Measurements from ENCODE around the gene MAST1.

MAST1 gene

DNA sequence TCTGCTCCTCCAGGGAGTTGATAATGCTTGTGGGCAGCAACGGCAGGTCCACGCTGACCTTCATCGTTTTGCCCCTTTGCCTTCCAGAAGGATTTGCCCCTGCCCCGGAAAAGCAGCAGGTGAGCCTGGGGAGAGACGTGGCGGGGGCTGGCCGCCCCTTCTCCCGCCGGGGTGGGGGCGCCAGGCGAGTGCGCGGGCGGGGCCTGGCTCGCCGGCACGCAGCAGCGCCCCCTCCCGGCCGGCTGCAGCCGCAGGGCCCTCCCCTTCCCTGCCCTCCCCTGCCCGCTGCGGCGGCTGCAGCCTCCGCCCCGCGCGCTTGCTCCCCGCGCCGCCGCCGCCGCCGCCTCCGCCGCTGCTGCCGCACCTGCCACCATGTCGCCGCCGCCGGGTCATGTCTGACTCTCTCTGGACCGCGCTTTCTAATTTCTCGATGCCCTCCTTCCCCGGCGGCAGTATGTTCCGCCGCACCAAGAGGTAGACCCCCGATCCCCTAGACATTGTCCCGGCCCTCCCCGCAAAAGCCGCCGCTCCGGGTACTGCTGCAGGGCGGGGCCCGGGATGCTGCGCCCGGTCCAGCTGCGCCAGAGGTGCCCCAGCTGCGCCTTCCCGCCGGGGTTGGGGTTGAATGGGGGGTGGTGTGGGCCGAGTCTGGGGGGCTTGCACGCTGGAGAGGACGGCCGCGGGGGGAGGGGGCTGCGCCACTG is at the start of gene MAST1:
TSS of gene MAST1 (plus strand) at position 334 of the 704 bp plus-strand sequence. CDS start at position 392, 58 bp downstream.
- DNase-seq (ENCODE audit: low spot score) (no peak), ATAC-seq (ENCODE audit: low read depth) (peak; percentile 28; the same call in 1 of the 3 replicates)
- Histone ChIP-seq H3K4me3 (ENCODE audit: severe bottlenecking) (peak within 1 kb of the TSS; percentile 26), H3K27me3 (ENCODE audit: insufficient read depth, poor library complexity, severe bottlenecking) (peaks cover 65% of the 10 kb centered on the region), H3K4me1 (ENCODE audit: insufficient read depth, poor library complexity, severe bottlenecking) (peaks cover under 1% of the 10 kb centered on the region), H3K36me3 (ENCODE audit: low read depth) (no peaks in the 10 kb centered on the region), H3K27ac (ENCODE audit: poor library complexity, severe bottlenecking) (no peak within 1 kb of the TSS), H3K9me3 (ENCODE audit: severe bottlenecking) (no peaks in the 10 kb centered on the region)
- TF ChIP-seq, protein P1, sequence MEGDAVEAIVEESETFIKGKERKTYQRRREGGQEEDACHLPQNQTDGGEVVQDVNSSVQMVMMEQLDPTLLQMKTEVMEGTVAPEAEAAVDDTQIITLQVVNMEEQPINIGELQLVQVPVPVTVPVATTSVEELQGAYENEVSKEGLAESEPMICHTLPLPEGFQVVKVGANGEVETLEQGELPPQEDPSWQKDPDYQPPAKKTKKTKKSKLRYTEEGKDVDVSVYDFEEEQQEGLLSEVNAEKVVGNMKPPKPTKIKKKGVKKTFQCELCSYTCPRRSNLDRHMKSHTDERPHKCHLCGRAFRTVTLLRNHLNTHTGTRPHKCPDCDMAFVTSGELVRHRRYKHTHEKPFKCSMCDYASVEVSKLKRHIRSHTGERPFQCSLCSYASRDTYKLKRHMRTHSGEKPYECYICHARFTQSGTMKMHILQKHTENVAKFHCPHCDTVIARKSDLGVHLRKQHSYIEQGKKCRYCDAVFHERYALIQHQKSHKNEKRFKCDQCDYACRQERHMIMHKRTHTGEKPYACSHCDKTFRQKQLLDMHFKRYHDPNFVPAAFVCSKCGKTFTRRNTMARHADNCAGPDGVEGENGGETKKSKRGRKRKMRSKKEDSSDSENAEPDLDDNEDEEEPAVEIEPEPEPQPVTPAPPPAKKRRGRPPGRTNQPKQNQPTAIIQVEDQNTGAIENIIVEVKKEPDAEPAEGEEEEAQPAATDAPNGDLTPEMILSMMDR (IDR thresholded peaks at IDR 0.05; ENCODE audit: poor library complexity, severe bottlenecking) = peak; percentile 74

DNA sequence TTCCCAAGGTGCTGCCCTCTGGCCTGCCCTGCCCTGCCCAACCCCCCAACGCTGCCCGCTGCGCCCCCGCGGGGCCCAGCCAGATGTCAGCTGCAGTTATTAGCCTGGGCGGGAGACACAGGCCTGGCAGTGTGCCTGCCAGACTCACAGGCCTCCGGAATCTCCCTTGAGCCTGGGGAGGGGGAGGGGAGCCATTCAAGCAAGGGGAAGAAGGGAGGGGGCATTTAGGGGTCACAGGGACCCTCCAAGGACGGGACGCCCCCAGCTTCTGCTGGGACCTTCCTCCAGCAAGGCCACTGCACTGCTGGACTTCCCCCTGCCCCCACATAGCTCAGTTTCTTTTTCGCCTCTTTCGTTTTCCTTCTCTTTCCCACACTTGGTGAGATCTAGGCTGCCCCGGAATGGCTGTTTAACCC is 49.6 kb upstream of the MAST1 start:
- peak overlapping the region; percentile 81 for H3K4me3 ChIP-seq (ENCODE audit: severe bottlenecking)
- TF ChIP-seq, protein P1 (IDR thresholded peaks at IDR 0.05; ENCODE audit: poor library complexity, severe bottlenecking) = no peak
- H3K27ac ChIP-seq (ENCODE audit: poor library complexity, severe bottlenecking) = peak overlapping the region; percentile 99
- H3K36me3 ChIP-seq (ENCODE audit: low read depth) = peaks cover 16% of the 10 kb centered on the region
- ATAC-seq (ENCODE audit: low read depth) = no peak
- DNase-seq (ENCODE audit: low spot score) = peak; percentile 83
- peaks cover 53% of the 10 kb centered on the region for H3K4me1 ChIP-seq (ENCODE audit: insufficient read depth, poor library complexity, severe bottlenecking)
- no peaks in the 10 kb centered on the region for H3K27me3 ChIP-seq (ENCODE audit: insufficient read depth, poor library complexity, severe bottlenecking)
- no peaks in the 10 kb centered on the region for H3K9me3 ChIP-seq (ENCODE audit: severe bottlenecking)

DNA sequence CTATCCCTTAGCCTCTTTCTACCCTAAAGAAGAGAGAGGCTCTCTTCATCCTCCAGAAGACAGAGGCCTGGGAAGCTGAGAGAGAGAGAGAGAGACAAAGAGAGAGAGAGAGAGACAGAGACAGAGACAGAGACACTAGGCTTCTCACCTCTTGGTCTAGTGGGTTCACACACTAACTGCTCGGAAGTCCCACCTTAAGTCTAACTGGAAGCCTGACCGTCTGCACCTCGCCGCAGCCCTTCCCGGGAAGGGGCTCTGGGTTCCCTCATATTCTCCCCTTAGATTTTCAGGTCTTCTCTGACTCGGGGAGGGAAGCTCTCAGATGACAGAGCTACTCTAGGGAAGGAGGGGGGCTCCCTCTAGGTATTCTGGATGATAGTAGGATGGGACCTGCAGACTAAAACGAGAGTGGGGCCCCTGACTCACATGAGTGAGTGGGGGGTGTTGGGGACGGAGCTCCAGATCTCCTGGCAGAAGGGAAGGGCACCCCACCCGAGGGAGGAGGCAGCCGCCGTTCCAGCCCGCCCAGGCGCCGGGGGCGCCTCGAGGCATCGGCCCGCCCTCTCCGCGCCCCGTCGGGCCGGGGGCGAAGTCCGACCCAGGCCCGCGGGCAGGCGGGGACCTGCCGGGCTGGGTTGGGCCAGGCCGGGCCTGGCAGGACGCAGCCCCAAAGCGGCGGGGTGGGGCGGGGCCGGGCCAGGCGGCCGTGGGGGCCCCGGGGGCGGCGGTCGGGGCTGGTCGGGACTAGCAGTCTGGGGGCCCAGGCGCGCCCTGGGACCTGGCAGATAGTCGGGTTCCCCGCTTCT is 49.0 kb upstream of the MAST1 start:
- Histone ChIP-seq H3K27me3 (ENCODE audit: insufficient read depth, poor library complexity, severe bottlenecking) (no peaks in the 10 kb centered on the region), H3K27ac (ENCODE audit: poor library complexity, severe bottlenecking) (peak overlapping the region; percentile 99), H3K4me1 (ENCODE audit: insufficient read depth, poor library complexity, severe bottlenecking) (peaks cover 53% of the 10 kb centered on the region), H3K4me3 (ENCODE audit: severe bottlenecking) (peak overlapping the region; percentile 81), H3K36me3 (ENCODE audit: low read depth) (peaks cover 16% of the 10 kb centered on the region), H3K9me3 (ENCODE audit: severe bottlenecking) (no peaks in the 10 kb centered on the region)
- TF ChIP-seq, protein P1 (IDR thresholded peaks at IDR 0.05; ENCODE audit: poor library complexity, severe bottlenecking) = no peak
- no peak; the same call in 2 of the 3 replicates for ATAC-seq (ENCODE audit: low read depth)
- no peak for DNase-seq (ENCODE audit: low spot score)

DNA sequence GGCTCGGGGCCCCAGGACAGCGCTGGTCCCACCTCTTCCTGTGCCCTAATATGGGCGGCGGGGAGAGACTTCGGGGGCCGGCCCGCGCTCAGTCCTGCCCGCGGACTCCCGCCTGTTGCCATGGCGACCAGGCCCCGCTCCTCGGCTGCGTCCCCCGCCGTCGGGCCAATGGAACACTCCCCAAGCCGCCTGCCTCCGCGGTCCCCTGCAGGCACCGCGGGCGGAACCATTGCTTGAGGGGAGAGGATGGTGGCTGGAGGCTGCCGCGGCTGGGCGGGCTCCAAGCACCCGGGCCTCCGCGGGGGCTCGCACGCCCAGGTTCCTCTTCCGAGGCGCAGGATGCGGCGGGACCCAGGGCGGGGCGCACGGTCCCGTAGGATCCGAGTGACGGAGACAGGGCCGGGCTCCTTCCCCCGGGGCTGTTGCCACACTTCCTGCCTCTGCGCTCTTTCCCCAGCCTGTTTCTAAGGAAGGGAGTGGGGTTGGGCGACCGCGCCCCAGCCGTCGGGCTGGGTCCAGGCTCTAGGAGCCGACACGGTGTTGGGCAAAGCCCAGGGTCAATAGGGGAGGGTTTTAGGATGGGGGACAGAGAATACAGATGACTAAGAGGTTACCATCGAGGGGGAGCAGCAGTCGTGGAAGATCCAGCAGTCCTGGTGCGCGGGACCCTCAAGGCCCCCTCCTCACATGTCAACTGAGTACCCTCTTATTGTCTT is 48.3 kb upstream of the MAST1 start:
- H3K27ac ChIP-seq (ENCODE audit: poor library complexity, severe bottlenecking) = peak overlapping the region; percentile 99
- ATAC-seq (ENCODE audit: low read depth) = peak; percentile 52
- peaks cover 16% of the 10 kb centered on the region for H3K36me3 ChIP-seq (ENCODE audit: low read depth)
- H3K9me3 ChIP-seq (ENCODE audit: severe bottlenecking) = no peaks in the 10 kb centered on the region
- TF ChIP-seq, protein P1 (IDR thresholded peaks at IDR 0.05; ENCODE audit: poor library complexity, severe bottlenecking) = no peak
- DNase-seq (ENCODE audit: low spot score) = peak; percentile 97
- H3K4me1 ChIP-seq (ENCODE audit: insufficient read depth, poor library complexity, severe bottlenecking) = peaks cover 45% of the 10 kb centered on the region
- H3K4me3 ChIP-seq (ENCODE audit: severe bottlenecking) = peak overlapping the region; percentile 81
- H3K27me3 ChIP-seq (ENCODE audit: insufficient read depth, poor library complexity, severe bottlenecking) = no peaks in the 10 kb centered on the region
